ENCODE data around the gene LRRC8B. TPM values are rescaled to one million over a fixed set of nuclear protein-coding genes. Genes with fewer than 3 reads are reported as not detected.

Gene LRRC8B
- total and polyA plus RNA-seq, 9 of the 15 experiments (the other 6 are each of a cell fraction or from before 2014, with no cell fraction given), result 4.3 to 43.7 (median 14.4) TPM

DNA sequence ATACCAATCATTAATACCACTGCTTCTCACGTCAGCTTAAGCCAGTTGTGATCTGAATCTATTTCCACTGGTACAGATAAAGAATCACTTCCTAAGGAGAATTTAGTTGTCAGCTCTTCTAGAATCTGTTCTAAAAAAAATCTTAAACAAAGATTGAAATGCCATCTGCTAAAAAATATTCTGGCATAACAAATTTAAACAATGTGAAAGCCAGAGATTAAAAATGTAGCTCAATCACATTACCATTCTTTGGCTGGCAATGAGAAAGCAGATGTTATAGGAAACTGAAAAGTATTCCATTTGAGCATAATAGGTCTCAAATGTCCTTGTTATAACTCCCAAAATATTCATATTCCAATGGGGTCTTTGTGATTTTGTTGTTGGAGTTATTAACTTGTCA lies 21.7 kb upstream of the LRRC8B start:
- H3K9me1 ChIP-seq (ENCODE audit: control insufficient read depth, insufficient read depth, low read length), result no peaks in the 10 kb centered on the region
- no peak overlapping the region for H3K4me3 ChIP-seq
- in situ Hi-C loops (cut with MboI), result no loop called here
- no peak overlapping the region for H2AFZ ChIP-seq (ENCODE audit: low read depth, low read length)
- 13% methylated on average over 1 of the region's 1 CpG for WGBS (ENCODE audit: insufficient coverage, low coverage, missing lambda C conversion rate)
- H4K20me1 ChIP-seq (replicated peaks; ENCODE audit: control insufficient read depth, insufficient read depth, low read length), result no peaks in the 10 kb centered on the region
- no peaks in the 10 kb centered on the region for H3K79me2 ChIP-seq (ENCODE audit: control insufficient read depth, insufficient read depth, low read length)
- no peak for DNase-seq (ENCODE audit: extremely low read depth in 1 of 4, low spot score in 3 of 4)
- no peaks in the 10 kb centered on the region for H3K4me1 ChIP-seq (replicated peaks in 1 of 2; ENCODE audit: control insufficient read depth in 2 of 2, insufficient read depth in 2 of 2, low read length in 2 of 2)
- ChIA-PET CTCF (ENCODE audit: low intra/inter-chr PET ratio) (no interaction called here), POLR2A (no interaction called here)
- no peak overlapping the region for H3K9ac ChIP-seq (ENCODE audit: insufficient read depth in 1 of 2, low read depth in 2 of 2, low read length in 2 of 2)
- no TSS peak for BruUV-seq (replicated peaks)
- H3K4me2 ChIP-seq (ENCODE audit: insufficient read depth, low read length), result no peak overlapping the region
- no peaks in the 10 kb centered on the region for H3K36me3 ChIP-seq (ENCODE audit: control insufficient read depth, insufficient read depth, low read length)
- H3K27me3 ChIP-seq (ENCODE audit: control insufficient read depth in 2 of 2, insufficient read depth in 2 of 2, low read length in 2 of 2), result no peaks in the 10 kb centered on the region; a peak in 4 of 5 replicates
- no peaks in the 10 kb centered on the region for H3K9me3 ChIP-seq (replicated peaks; ENCODE audit: control insufficient read depth, insufficient read depth, low read depth, low read length)
- no peak for FAIRE-seq
- TF ChIP-seq U2AF2 (optimal IDR thresholded peaks at IDR 0.05; ENCODE audit: low read depth, low read length) (no peak), ZC3H8 (IDR thresholded peaks at IDR 0.05) (no peak), ZNF140 (CRISPR knock-in tag; IDR thresholded peaks at IDR 0.05) (no peak), ARID2 (IDR thresholded peaks at IDR 0.05) (no peak), HMGN3 (IDR thresholded peaks at IDR 0.05; ENCODE audit: borderline replicate concordance, extremely low read depth, insufficient read length, low read depth, low read length) (no peak), RBM25 (IDR thresholded peaks at IDR 0.05; ENCODE audit: low read depth, low read length, severe bottlenecking) (no peak), ZBTB1 (CRISPR knock-in tag; IDR thresholded peaks at IDR 0.05; ENCODE audit: borderline replicate concordance, low read depth) (no peak), ETV1 (tag; conservative IDR thresholded peaks at IDR 0.05; ENCODE audit: low read depth) (no peak), CREBBP (IDR thresholded peaks at IDR 0.05; ENCODE audit: low read depth, low read length) (no peak), BRCA1 (IDR thresholded peaks at IDR 0.05) (no peak), BRCA1 (CRISPR knock-in tag; IDR thresholded peaks at IDR 0.05) (no peak), ATF7 (IDR thresholded peaks at IDR 0.05) (no peak), ZNF584 (CRISPR knock-in tag; IDR thresholded peaks at IDR 0.05; ENCODE audit: low read depth) (no peak), POLR3A (IDR thresholded peaks at IDR 0.05; ENCODE audit: borderline replicate concordance, extremely low read depth, insufficient read depth, insufficient read length) (no peak)
- TF ChIP-seq, protein P1, sequence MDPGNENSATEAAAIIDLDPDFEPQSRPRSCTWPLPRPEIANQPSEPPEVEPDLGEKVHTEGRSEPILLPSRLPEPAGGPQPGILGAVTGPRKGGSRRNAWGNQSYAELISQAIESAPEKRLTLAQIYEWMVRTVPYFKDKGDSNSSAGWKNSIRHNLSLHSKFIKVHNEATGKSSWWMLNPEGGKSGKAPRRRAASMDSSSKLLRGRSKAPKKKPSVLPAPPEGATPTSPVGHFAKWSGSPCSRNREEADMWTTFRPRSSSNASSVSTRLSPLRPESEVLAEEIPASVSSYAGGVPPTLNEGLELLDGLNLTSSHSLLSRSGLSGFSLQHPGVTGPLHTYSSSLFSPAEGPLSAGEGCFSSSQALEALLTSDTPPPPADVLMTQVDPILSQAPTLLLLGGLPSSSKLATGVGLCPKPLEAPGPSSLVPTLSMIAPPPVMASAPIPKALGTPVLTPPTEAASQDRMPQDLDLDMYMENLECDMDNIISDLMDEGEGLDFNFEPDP (CRISPR knock-in tag; IDR thresholded peaks at IDR 0.05), result no peak
- TF ChIP-seq, protein P2, sequence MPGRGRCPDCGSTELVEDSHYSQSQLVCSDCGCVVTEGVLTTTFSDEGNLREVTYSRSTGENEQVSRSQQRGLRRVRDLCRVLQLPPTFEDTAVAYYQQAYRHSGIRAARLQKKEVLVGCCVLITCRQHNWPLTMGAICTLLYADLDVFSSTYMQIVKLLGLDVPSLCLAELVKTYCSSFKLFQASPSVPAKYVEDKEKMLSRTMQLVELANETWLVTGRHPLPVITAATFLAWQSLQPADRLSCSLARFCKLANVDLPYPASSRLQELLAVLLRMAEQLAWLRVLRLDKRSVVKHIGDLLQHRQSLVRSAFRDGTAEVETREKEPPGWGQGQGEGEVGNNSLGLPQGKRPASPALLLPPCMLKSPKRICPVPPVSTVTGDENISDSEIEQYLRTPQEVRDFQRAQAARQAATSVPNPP (IDR thresholded peaks at IDR 0.05; ENCODE audit: borderline replicate concordance, insufficient read depth, insufficient read length), result no peak
- no peak overlapping the region for H3K27ac ChIP-seq (ENCODE audit: extremely low read depth, low read depth, low read length)
- no peak for ATAC-seq
- intact Hi-C loops (cut with micrococcal nuclease), result no loop called here
